HepG2 (cell line): ENCODE results near the gene RPL37A.

Experiments used
- CREB3 ChIP-seq: sonication (generic); formaldehyde crosslinking; IDR thresholded peaks from 2 replicates; pipeline ENCODE4 v1.5.0; 2020; ENCODE audit warnings: missing genetic modification reagents
- JDP2 ChIP-seq: sonication (generic); formaldehyde crosslinking; IDR thresholded peaks from 2 replicates; pipeline ENCODE4 v1.8.1; 2022; ENCODE audit warnings: missing genetic modification reagents, borderline replicate concordance
- POLR2A ChIP-seq, 2 experiments: IDR thresholded peaks; 2 replicates each; pipeline ENCODE4 v1.6.1; 2011; ENCODE audit warnings: low read depth in 2 of 2, low read length in 2 of 2, mild to moderate bottlenecking in 1 of 2, moderate library complexity in 1 of 2; ENCODE audit not compliant: insufficient read depth in 1 of 2
- SETDB1 ChIP-seq: sonication (generic); formaldehyde crosslinking; IDR thresholded peaks from 2 replicates; pipeline ENCODE4 v1.5.1; 2020; ENCODE audit warnings: missing genetic modification reagents, mild to moderate bottlenecking, borderline replicate concordance
- SMAD1 ChIP-seq: sonication (generic); formaldehyde crosslinking; IDR thresholded peaks from 2 replicates; pipeline ENCODE4 v1.4.0; 2020; ENCODE audit warnings: missing genetic modification reagents, low read depth, mild to moderate bottlenecking, borderline replicate concordance
- ZNF142 ChIP-seq: sonication (generic); formaldehyde crosslinking; IDR thresholded peaks from 2 replicates; pipeline ENCODE4 v1.4.0; 2020; ENCODE audit warnings: missing genetic modification reagents
- ZSCAN20 ChIP-seq: sonication (generic); formaldehyde crosslinking; IDR thresholded peaks from 2 replicates; pipeline ENCODE4 v1.4.0; 2020; ENCODE audit warnings: missing genetic modification reagents, mild to moderate bottlenecking, borderline replicate concordance

DNA sequence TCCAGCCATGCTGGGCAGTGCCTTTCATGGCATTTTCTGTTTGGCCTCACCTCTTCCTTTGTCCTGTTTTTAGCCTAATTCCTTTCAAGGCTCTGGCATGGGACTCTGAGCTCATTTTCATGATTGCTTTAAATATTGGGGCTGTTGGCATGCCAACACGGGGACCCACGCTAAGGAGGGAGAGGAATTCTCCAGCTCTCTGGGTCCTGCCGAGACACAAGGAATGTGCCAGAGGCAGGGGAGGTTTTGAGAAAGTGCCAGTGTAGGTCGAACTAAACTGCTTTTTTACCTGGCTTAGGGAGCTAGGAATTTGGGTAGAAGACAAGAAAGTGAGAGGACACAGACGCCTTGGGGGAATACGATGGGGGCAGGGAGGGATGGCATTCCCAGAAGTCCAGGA lies 42.3 kb downstream of the RPL37A start:
- TF ChIP-seq JDP2 (CRISPR knock-in tag) (no peak), CREB3 (CRISPR knock-in tag) (no peak), ZSCAN20 (CRISPR knock-in tag) (no peak), ZNF142 (CRISPR knock-in tag) (no peak), SMAD1 (CRISPR knock-in tag) (no peak), SETDB1 (CRISPR knock-in tag) (no peak), POLR2A (IDR thresholded peaks at IDR 0.05; ENCODE audit: insufficient read depth in 1 of 2, low read depth in 2 of 2, low read length in 2 of 2) (no peak)
